ENCODE results near the gene AVEN.

AVEN gene

DNA sequence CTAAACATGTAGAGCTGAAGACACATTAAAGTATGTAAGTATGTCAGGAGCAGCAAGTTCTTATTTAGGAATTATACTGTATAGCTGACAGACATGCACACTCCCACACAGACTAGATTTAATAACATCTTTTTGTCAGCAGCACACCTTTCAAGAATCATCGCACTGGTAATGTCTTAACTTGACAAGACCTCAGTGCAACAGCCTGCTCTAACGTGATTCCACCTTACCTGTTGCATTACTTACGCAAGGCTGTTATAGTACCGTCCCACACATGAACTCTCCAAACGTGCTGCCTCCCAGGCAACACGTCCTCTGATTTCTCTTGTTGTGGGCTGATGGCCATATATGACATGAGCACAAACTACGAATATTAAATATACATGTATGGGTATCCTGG, 58.8 kb downstream of the AVEN start:
- no peak for DNase-seq

DNA sequence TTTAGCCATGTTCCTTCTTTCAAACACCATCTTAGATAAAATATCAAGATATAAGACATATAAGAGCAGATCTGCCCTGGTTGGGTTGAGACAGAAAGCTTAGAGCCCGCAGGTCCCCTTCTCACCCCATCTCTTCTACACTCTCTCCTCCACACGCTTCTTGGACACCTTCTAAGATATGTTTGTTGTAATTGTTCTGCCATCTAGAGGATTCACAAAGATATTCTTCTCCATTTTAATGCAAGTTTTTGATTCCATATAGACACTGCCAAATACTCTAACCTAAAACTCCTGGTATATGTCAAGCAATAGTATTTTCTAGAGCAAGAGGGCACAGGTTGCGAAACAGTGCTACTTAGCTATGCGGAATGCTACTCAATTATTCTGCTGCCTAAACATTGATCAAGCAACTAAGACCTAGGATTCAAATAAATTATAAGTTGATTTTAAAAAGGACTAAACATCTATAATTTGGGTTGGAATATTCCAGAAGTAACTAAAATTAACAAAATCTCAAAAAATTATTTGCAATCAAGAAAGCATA, 63.9 kb downstream of the AVEN start:
- DNase-seq, result no peak

DNA sequence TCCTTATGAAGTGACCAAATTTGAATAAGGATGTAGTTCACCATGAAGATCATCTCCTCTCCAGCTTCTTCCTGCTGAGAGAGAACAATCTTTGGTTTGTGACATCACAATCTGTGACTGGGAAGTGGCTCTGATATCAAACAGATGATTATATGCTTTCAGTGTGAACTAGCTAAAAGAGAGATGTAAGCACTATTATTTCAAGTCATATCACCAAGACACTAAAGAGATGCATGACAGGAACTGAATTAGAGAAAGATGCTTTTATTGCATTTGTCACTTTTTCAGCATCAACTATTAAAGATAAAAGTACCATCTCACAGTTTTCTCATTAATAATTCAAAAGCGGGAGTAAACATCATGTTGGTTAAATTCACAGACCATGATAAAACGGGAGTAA, 67.2 kb downstream of the AVEN start:
- no peak for DNase-seq

DNA sequence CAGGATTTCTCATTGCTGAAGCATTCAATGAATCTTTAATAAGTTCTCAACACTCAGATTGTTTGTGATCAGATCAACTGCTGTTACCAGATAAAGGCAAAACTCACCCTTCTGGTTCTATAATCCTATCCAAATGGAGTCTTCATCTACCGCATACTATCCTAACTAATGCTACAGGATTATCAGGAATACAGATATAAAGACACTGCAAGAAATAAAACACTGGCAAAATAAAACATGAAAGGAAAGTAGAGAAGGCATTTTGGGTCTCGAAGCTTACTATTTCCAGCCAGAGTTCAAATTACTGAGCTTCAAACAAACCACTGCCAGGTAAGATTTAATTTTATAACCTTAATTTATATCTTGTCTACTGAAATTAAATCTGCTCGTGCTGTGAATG, 70.2 kb downstream of the AVEN start:
- no peak for DNase-seq

DNA sequence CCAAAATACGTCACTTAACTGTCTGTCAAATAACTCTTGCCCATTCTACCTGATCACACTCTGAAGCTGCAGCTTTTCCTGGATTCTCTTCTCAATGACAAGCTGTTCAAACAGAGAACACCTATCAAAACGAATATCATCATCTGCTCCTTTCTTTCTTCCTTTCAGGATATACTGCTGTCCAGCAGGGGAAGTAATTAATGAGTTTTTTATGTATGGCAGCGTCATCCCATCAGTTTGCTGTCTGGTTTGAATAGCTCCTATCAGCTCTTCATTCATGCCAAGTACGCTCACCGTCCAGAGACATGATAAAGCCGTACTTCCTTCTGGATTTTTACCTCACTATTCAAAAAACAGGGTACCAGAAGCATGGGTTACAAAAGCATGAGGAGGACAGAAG, 70.8 kb downstream of the AVEN start, which contains the start of gene CHRM5:
Gene CHRM5, plus strand, starts transcription at position 274 of the 400 bp plus-strand sequence. CDS start 94,221 bp downstream, outside the sequence.
- no peak for DNase-seq

DNA sequence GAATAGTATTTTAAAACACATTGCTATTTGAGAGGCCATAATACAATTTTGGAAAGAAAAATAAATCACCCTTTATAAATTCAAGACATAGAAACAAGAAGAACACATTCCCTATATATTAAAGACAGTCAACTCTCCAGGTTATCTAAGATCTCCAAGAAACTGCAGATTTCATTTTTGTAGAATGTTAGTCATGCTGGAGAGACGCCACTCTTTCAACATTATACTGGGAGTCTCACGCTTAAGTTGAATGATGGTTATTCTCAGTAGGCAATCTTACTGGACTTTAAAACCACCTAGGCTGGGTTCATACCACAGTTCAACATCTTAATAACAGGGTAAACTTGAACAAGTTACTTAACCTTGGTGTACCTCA, 74.4 kb downstream of the AVEN start:
- DNase-seq, result no peak

DNA sequence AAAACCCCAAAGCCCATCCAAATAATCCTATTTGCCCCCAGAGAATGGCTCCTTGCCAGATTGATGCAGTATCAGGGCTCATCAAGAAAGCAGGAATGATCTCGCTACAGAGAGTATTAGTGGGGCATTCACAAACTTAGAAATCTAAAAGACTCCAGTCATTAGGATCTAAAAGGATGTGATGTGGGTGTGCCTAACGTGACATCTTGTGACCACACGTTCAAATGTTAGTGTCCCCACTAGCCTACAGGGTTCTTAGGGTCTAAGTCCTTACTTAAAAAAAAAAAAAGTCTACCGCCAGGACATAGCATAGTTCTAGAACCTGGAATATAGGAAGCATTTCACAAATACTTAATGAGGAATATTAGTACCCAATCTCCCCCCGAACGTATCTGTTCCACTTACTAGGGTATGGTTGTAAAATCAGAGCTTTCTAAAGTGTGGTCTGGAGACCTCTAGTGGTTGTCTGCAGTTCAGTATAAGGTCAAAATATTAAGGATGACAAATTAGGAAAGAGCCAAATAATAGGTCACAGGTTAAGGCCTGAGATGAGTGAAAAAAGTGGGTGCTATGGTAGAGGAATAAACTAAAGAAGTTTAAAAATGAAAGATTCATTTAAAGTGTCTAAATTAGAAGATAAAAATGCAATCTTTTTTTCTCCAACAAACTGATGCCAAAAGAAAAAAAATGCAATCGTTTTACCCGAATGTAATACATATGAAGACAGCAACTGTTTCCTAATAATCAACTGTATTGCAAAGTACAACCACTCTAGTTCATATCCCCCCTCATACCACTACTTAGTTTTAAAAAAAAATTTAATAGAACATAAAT, 75.0 kb downstream of the AVEN start:
- DNase-seq, result no peak

DNA sequence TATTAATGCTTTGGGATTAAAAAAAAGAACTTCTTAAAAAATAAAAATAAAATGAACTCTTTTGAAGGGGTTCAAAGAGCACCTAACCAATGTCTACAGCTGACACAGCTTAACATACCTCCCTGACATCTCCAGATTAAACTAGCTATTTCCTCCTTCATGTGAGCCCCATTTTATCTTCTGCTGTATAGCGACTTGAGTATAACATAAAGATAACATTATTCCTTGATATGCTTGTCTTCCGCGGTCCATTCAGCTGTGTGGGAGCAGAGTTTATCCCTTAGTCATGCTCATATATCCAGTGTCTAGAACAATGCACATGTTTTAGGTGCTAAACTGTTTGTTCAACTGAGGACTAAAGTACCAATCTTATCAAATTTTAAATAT, 78.5 kb downstream of the AVEN start:
- DNase-seq, result no peak

DNA sequence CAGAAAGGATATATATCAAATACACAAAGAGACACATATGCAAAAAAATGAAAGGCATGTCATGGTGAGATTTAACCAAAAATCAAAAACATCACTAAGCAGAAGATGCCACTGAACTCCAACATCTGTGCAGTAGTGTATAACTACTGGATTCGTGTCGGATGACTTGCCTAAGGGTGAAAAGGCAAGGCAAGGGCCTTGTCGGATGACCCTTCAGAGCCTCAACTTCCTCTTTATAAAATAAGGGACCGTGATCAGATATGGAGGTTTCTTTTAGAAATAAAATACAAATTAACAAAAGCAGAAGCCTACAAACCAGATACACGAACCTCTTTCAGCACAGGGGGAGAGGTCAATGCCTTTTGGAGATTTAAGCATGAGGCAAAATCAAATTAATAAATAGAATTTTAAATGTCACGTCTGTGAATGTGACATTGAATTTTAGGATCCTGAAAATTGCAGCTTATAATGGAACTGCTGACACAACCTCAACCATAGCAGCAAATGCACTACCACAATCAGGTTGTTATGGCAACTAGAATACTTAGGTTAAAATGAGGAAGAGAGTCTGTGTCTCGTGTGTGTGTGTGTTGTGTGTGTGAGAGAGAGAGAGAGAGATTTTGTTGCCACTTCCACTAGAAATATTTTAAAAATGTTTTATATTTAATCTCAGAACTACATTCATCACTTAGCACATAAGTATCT, 79.0 kb downstream of the AVEN start:
- DNase-seq, result no peak

DNA sequence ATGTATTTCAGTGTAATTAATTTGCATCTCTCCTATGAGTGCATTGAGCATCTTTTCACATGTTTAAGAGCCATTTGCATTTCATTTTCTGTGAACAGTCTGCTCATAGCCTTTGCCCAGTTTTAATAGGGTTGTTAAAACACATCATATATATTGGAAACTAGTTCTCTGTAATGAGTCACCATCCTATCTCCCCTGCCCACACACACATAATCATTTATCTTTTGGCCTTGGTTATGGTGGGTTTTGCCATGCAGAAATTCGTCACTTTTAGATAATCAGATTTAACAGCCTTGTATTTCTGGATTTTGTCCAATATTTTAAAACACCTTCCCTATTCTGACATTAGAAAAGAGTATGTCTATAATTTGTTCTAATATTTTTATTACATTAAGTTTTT, 82.6 kb downstream of the AVEN start:
- DNase-seq, result no peak

DNA sequence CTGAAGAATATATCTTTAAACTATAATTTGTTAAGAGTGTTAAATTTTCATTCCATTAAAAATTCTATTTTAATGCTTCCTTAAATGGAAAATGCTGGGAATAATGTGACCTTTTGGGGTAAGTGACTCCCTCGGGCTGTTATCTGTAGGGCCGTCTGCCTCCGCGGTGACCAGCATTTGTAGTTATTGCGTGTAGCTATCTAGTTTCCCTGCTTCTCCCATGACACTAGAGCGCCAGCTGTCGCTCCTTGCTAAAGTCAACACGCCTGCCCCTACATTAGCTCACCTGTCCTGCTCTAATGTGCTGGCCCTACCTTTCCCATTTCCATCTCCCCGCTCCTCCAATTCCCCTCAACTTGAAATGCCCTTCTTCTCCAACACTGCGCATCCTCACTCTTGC, 83.1 kb downstream of the AVEN start:
- DNase-seq, result no peak

DNA sequence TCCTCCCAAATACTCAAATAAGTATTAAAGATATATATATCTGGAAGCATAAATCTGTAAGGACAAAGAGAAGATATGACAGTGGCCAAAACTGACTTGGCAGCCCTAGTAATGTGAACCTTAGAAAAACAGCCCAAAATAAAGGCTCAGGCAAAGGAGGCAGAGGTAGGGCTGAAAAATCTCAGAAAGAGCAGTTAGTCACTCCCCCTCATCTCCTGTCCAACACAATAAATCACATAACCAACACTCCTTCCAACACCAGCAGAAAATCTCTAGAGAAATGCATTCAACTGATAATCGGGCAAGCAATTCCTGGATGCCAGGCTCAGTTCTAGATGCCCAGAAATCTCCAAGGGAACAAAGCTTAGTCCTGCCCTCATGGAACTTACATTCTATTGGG, 92.9 kb downstream of the AVEN start:
- no peak for DNase-seq

DNA sequence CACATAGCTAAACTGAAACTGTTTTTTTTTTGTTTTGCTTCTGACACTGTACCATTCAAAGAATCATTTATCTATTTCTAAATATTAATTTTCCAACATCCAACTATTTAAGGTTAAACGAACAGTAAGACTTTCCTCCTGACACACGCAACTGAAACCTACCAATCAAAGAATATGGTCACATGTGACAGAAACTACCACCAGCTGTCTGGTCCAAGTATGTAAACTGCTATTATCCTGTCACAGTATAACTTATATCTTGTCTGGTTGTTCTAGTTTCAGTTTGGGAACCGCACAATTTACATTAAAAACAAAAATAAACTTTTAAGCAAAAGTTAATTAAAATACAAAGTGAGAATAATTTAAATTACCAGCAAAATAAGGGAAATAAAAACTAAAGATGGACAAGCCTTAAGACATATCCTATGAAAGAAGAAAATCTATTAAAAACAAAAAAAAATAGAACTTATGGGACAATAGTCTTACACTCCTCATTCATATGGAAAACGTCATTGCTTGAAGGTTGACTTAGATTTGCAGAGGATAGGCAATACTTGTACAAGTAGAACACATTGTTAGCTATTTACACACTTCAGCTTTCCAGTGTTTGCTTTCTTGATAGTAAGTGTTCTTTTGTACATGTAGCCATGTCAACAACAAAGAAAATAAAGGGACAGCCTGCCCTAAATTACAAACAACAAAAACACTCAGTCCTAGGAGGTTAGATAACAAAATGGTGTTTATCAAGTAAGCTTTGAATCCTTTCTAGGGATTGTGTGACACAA, 97.5 kb downstream of the AVEN start:
- no peak for DNase-seq

DNA sequence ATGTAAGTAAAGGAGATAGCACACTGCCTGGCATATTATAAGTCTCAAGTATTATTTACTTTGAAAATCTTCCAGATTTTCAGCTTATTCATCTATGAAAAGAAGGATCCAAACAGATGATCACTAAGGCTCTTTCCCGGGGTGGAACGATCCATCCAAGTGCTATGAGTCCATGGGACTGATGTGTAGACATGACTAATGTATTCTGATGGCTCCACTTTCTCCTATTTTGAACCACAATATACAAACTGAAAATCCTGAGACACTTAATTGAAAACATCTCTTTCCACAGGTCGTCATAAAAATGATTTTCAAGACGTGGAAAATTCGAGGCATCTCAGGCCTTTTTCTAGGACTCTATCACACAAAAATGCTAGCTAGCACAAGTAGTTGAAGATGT, 104.1 kb downstream of the AVEN start:
- DNase-seq, result no peak

DNA sequence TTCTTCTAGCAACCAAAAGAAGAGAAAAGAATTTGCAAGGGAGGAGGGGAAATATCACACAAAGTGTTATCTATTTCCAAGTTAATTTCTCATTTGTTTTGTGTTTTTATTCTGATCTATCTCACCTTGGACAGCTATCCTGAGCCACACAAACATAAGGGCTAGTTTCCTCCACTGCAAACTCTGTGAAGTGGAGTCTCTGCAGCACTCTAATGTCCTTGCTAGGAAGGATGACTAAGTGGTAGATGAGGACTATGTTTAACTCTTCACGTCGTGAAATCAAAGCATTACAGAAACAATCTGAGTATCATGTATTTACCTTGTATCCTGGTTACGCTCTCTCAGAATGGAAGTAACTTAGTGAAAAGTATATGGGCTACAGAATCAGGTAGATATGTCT, 104.6 kb downstream of the AVEN start:
- no peak for DNase-seq

DNA sequence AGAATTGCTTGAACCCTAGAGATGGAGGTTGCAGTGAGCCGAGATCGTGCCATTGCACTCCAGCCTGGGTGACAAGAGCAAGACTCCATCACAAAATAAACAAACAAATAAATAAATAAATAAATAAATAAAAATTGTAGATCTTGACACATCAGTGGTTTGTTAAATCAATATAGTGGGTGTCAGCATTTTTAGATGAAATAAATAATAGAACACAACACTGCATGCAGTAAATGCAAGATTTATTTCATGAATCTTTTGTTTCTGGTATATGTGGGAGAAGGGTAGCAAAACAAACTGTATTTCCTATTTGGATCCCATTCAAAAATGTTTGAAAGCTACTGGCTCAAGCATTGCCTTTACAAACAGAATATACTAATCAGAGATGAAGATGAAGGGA, 106.3 kb downstream of the AVEN start:
- DNase-seq, result no peak

DNA sequence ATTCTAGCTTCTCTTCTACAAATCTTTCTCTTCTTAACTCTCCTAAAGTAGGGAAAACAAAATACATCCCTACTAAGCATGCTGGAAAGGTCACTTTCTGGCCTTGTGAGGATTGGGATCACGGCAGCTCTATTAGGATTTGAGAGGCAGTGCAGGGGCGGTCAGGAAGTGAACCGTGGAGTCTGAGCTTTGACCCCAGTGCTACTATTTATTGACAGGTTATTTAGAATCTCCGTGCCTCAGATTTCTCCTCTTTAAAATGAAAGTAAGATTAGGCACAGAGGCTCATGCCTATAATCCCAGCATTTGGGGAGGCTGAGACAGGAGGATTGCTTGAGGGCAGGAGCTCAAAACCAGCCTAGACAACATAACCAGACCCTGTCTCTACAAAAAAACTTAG, 112.7 kb downstream of the AVEN start:
- DNase-seq, result no peak

DNA sequence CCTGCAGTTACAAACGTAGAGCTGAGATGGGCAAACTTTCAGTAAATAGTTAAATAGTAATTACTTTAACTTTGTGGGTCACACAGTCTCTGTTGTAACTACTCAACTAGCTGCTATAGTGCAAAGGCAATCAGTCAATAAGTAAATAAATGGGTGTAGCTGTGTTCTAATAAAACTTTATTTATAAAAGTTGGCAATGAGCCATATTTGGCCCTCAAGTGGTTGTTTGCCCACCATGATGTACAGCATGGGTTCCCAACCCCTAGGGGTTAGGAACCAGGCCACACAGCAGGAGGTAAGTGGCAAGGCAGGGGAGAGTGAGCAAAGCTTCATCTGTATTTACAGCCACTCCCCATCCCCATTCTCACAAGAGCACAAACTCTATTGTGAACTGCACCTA, 115.6 kb downstream of the AVEN start:
- DNase-seq, result no peak

DNA sequence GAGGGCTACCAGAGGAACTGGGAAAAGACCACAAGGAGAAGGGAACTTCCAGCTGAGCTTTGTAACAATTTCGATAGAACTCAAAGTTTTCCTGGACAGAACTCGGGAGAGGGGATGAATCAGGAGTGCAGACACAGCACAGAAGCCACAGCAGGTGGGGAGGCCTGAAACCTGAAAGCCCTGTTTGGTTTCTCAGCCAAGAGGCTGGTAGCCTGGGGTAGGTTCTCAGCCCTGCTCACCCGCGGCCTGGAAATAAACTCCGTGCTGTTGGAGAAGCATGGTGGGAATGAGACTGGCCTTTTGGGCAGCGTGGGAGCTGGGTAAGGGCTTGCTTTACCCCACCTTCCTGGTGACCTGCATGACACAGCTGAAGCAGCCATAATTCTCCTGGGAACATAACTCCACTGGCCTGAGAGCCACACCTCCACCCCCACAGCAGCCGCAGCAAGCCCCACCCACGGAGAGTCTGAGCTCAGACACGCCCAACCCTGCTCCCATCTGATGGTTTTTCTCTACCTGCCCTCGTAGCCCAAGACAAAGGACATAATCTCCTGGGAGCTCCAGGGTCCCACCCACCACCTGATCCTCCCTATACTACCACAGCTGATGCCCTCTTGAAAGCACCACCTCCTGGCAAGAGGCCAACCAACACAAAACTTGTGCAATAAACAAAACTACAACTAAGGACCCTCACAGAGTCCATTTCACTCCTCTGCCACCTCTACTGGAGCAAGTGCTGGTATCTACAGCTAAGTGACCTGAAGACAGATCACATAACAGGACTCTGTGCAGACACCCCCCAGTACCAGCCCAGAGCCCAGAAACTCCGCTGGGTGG, 123.2 kb downstream of the AVEN start:
- DNase-seq, result no peak

DNA sequence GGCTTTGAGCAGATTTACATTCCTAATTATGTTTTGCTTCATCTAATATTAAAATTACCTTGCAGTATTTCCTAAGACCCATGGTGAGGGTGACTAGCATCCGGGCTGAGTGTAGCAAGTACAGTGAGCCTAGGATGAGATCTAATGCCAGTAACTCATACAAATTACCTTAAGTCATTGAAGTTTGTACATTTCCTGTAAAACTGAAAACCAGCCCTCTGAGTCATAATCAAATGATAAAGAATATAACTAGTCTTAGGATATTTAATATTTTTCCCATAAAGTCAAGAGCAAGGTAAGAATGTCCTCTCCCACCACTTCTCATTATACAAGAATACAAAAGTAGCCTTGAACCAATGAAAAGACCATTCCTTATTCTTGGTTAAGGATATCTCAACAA, 125.5 kb downstream of the AVEN start:
- DNase-seq, result no peak

DNA sequence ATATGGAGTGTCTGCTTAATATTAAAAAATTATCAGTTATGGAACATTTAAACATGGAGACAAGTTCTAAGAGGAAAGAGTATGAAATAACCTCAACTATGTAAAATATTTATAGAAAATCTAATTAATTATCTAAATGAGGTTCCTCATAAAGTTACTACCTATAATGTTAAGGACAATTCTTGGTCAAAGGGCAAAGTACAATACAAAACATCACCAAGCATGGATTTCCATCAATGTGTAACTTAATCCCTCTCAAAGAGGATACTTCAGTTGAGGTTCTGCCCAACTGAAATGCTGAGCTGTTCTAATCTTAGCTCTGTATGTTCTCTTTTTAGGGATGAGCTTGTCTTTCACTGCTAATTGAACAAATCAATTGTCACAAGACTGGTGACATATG, 126.7 kb downstream of the AVEN start:
- DNase-seq, result no peak

DNA sequence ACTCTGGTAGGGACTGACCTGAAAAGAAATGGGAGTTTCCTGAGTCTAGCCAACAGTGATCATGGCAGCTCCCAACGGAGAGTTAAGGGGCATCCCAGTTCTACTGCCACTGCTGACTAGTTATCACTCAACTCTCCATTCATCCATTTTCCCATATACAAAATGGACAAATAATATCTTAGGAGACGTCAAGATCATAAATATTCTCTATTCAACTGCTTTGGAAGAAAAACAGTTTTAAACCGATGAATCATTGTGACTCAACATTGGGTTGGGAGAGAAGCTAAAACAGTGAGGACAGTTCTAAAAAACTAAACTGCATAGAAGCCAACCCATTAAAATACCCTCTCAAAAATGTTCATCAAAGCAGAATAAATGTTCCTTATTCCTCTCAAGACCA, 128.3 kb downstream of the AVEN start:
- no peak for DNase-seq

DNA sequence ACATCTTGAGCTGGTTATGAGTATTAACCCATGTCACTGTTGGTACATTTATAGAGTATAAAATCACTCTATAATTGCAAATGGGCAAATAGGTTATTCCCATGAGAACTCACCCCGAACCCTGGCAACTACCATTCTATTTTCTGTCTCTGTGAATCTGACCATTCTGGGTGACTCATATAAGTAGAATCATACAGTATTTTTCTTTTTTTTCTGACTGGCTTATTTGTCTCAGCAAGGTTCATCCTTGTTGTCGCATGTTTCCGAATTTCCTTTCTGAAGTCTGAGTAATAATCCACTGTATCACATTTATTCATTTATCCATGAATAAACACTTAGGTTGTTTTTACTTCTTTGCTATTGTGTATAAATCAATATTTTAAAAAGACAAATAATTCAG, 130.6 kb downstream of the AVEN start:
- no peak for DNase-seq

Measured in activated naive CD4-positive, alpha-beta T cell treated with anti-CD3 and anti-CD28 coated beads, Interleukin-2, amount 50 U/mL, for 16 hours (primary cell).